Measurements from ENCODE around the gene SH3RF3.

SH3RF3 gene

DNA sequence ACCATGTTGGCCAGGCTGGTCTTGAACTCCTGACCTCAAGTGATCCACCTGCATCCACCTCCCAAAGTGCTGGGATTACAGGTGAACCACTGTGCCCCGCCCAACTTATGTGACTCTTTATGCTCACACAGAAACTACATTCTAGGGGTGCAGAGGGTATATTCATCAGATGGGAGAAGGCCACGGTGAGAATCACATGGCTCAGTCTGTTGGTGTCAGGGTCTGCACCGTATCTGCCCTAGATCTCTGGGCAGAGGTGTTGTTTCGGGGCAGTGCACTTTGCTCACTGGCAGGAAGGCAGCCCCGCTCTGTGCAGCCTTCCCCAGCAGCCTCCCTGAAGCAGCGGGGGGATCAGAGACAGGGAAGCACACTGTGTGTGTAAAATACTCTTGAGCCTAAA is 76.4 kb downstream of the SH3RF3 start:
- TF ChIP-seq MYC (IDR thresholded peaks at IDR 0.05; ENCODE audit: low read depth, low read length), result no peak
- TF ChIP-seq POLR2A (IDR thresholded peaks at IDR 0.05; ENCODE audit: extremely low read depth, insufficient read length), result no peak
- TF ChIP-seq, protein P1, sequence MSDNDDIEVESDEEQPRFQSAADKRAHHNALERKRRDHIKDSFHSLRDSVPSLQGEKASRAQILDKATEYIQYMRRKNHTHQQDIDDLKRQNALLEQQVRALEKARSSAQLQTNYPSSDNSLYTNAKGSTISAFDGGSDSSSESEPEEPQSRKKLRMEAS (IDR thresholded peaks at IDR 0.05; ENCODE audit: low read depth, low read length), result no peak
- TF ChIP-seq, protein P2, sequence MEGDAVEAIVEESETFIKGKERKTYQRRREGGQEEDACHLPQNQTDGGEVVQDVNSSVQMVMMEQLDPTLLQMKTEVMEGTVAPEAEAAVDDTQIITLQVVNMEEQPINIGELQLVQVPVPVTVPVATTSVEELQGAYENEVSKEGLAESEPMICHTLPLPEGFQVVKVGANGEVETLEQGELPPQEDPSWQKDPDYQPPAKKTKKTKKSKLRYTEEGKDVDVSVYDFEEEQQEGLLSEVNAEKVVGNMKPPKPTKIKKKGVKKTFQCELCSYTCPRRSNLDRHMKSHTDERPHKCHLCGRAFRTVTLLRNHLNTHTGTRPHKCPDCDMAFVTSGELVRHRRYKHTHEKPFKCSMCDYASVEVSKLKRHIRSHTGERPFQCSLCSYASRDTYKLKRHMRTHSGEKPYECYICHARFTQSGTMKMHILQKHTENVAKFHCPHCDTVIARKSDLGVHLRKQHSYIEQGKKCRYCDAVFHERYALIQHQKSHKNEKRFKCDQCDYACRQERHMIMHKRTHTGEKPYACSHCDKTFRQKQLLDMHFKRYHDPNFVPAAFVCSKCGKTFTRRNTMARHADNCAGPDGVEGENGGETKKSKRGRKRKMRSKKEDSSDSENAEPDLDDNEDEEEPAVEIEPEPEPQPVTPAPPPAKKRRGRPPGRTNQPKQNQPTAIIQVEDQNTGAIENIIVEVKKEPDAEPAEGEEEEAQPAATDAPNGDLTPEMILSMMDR (IDR thresholded peaks at IDR 0.05; ENCODE audit: low read depth, low read length), result no peak
- no peak overlapping the region for H3K4me3 ChIP-seq (ENCODE audit: low read depth, low read length)
- DNase-seq (ENCODE audit: low read depth), result no peak

DNA sequence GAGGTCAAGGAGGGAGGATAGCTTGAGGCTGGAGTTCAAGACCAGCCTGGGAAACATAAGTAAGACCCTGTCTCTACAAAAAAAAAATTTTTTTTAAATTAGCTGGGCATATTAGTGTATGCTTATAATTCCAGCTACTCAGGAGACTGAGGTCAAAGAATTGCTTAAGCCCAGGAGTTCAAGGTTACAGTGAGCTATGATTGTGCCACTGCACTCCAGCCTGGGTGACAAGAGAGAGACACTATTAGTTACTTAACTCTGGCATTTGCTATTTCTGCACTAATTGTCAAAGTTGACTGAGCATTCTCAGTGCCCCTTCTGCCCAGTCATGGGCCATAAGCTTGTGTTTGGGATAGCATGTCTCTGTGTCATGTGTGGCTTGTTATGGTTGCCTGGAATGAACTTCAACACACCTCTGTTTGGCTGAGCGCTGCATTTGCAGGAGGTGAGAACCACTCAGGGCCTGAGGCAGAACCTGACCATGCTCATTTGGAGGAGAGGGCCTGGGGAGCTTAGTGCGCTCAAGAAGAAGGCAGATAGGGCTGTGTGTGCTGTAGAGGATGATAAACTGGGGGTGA is 77.7 kb downstream of the SH3RF3 start:
- DNase-seq (ENCODE audit: low read depth), result no peak
- TF ChIP-seq POLR2A (IDR thresholded peaks at IDR 0.05; ENCODE audit: extremely low read depth, insufficient read length) (no peak), MYC (IDR thresholded peaks at IDR 0.05; ENCODE audit: low read depth, low read length) (no peak)
- TF ChIP-seq, protein P1 (IDR thresholded peaks at IDR 0.05; ENCODE audit: low read depth, low read length), result no peak
- TF ChIP-seq, protein P2 (IDR thresholded peaks at IDR 0.05; ENCODE audit: low read depth, low read length), result no peak
- H3K4me3 ChIP-seq (ENCODE audit: low read depth, low read length), result no peak overlapping the region

DNA sequence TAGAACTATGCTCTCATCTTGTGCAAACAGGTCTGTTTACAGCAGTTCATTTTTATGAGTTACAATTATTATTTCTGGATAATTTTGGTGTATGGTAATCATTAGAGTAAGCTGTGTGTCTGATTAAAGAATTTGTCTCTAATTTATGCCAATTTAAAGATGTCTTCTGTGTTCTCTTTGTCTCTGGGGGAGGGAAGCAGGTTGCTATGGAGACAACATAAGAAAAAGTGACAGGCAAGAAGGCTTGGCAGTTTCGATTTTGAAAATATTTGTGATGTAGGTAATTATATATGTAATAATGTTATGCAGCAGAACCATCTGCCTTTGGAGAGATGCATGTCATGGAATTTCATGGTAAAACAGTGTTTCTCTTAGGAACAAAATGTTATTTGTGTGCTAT is 78.2 kb downstream of the SH3RF3 start:
- TF ChIP-seq, protein P1 (IDR thresholded peaks at IDR 0.05; ENCODE audit: low read depth, low read length), result no peak
- no peak for TF ChIP-seq POLR2A (IDR thresholded peaks at IDR 0.05; ENCODE audit: extremely low read depth, insufficient read length)

DNA sequence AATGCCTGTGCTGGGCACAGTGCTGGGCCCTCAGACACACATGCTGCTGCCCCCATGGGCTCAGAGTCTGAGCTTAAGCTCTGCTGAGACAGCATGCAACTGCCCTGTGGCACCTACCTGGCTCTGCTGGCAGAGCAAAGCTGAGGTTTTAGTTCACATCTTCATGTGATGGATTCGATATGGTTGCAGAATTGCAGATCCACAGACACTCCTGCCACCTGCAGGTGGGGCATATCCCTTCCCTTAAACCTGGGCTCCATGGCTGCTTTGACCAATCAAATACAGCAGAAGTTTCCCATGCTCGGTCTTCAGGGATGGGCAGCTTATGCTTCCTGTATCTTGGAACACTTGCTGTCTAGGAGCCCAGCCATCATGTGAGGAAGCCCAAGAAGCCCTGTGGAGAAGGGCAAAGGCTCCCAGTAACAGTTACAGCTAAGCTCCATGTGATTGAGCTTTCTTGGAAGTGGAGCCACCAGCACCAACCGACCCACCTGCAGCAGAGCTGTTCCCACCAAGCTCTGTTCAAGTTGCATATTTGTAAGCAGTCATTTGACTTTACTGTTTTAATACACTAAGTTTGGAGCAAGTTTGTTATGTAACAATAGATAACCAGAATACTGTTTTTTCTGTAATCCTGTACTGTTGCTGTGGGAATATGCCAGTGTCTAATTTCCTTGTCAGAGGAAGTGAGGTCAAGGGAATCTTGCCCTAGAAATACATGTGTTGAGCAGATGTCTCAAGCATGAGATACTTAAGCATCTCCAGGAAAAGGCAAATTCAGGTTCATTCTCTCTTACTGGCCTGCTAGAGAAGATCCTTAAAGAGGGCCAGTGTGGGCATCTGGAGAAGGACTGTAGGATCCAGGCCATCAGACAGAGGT is 79.3 kb downstream of the SH3RF3 start:
- DNase-seq (ENCODE audit: low read depth), result no peak
- no peak overlapping the region for H3K4me3 ChIP-seq (ENCODE audit: low read depth, low read length)
- no peak for TF ChIP-seq POLR2A (IDR thresholded peaks at IDR 0.05; ENCODE audit: extremely low read depth, insufficient read length)
- TF ChIP-seq, protein P2 (IDR thresholded peaks at IDR 0.05; ENCODE audit: low read depth, low read length), result peak; percentile 12

More for the DNA sequence above, 78.2 kb downstream of the SH3RF3 start:
- no peak overlapping the region for H3K4me3 ChIP-seq (ENCODE audit: low read depth, low read length)
- DNase-seq (ENCODE audit: low read depth), result no peak

DNA sequence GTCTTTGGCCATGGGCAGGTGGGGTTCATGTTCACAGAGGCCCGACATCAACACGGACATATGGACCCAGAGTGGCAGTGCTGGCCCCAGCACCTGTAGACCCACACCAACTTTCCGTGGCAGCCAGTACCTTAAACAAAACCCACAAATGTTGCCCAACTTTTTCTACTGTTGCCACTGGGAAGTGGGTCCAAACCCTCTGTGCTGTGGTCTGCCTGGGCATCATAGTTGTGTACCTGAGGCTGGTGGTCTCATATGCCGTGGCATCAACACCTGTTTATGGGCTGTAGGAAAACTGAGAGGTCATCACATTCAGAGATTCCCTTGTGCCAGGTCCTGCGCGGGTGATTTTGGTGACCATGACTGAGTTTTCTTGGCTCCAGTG is 79.9 kb downstream of the SH3RF3 start:
- DNase-seq (ENCODE audit: low read depth), result no peak
- no peak overlapping the region for H3K4me3 ChIP-seq (ENCODE audit: low read depth, low read length)
- TF ChIP-seq POLR2A (IDR thresholded peaks at IDR 0.05; ENCODE audit: extremely low read depth, insufficient read length) (no peak), MYC (IDR thresholded peaks at IDR 0.05; ENCODE audit: low read depth, low read length) (no peak)
- TF ChIP-seq, protein P2 (IDR thresholded peaks at IDR 0.05; ENCODE audit: low read depth, low read length), result no peak
- TF ChIP-seq, protein P1 (IDR thresholded peaks at IDR 0.05; ENCODE audit: low read depth, low read length), result no peak

DNA sequence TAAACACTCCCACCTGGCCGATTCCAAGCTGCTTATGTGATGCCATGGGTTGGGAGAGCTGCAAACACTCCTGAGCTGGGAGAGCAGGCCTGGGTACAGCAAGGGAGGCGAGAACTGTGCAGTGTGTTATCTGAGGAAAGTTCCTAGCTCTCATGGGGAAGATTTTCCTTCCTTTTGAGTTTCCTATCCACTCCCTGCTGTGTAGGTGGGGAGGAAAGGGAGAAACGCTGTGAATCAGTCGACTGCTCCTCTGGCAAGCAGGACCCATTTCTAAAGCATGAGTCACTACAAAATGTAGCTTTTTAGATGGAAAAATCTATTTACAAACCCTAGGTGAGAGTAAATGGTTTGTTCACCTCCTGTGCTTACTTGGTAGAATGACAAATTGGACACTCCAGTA is 80.4 kb downstream of the SH3RF3 start:
- no peak overlapping the region for H3K4me3 ChIP-seq (ENCODE audit: low read depth, low read length)
- DNase-seq (ENCODE audit: low read depth), result no peak
- TF ChIP-seq, protein P1 (IDR thresholded peaks at IDR 0.05; ENCODE audit: low read depth, low read length), result no peak
- TF ChIP-seq, protein P2 (IDR thresholded peaks at IDR 0.05; ENCODE audit: low read depth, low read length), result no peak
- TF ChIP-seq MYC (IDR thresholded peaks at IDR 0.05; ENCODE audit: low read depth, low read length) (no peak), POLR2A (IDR thresholded peaks at IDR 0.05; ENCODE audit: extremely low read depth, insufficient read length) (no peak)

All from NB4 (cell line).